ENCODE results near the gene KIF7. TPM values are rescaled to one million over a fixed set of nuclear protein-coding genes. Genes with fewer than 3 reads are reported as not detected.

The KIF7 gene
- total RNA-seq, 1 donor from 2014 or later = 2.1 TPM

DNA sequence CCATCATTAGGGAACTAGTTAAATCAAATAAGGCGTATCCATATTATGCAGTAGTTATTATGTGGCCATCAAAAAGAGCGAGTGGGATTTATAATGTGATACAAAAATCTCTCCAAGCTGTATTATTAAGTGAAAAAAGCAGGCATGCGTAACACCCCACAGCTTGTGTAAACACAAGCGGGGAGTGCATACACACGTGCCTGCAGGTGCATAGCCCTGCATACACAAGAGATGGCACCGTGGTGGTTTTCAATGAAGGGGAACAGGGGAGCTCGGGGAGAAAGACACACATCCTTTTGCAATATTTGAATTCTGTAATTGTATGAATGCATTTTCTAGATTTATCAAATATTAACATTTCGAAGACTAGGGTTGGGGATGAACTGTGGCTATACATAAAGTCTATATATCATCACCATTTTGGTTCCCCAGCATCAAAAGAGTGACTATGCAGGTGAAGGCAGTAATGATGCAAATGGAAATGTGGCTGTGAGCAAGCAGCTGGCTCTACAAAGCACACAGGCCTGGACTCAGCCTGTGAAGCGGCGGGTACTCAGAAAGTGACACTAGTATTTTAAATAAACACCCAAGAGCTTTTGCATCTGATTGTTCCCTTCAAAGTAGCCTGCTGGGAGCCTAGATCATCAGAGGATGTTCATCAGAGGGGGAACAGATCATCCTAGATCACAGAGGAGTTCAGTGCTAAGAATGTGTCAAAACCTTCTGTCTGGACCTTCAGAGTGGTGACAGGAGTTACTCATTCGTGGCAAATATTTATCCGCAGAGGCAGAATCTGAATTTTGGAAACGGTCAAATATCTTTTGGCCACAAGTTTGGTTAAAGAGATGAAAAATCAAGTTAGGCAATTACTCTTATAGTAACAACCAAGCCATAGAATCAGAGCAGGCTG is 9.4 kb upstream of the KIF7 start:
- no peak overlapping the region for H3K4me3 ChIP-seq (ENCODE audit: low read depth, low read length)
- H3K27me3 ChIP-seq (ENCODE audit: control insufficient read depth, insufficient read depth, low read length) = no peaks in the 10 kb centered on the region
- DNase-seq (ENCODE audit: low read depth) (no peak), FAIRE-seq (no peak)
- TF ChIP-seq CTCF (IDR thresholded peaks at IDR 0.05; ENCODE audit: insufficient read depth, low read length, severe bottlenecking) = no peak
- no peaks in the 10 kb centered on the region for H3K36me3 ChIP-seq (ENCODE audit: control insufficient read depth, insufficient read depth, low read length)

- Histone ChIP-seq H3K27me3 (ENCODE audit: control insufficient read depth, insufficient read depth, low read length) (no peaks in the 10 kb centered on the region), H3K4me3 (ENCODE audit: low read depth, low read length) (no peak overlapping the region), H3K36me3 (ENCODE audit: control insufficient read depth, insufficient read depth, low read length) (no peaks in the 10 kb centered on the region)
- FAIRE-seq = no peak
- DNase-seq (ENCODE audit: low read depth) = peak; percentile 47
- TF ChIP-seq CTCF (IDR thresholded peaks at IDR 0.05; ENCODE audit: insufficient read depth, low read length, severe bottlenecking) = no peak
Measured at GRCh38 chr15:89662893-89663626, 7.8 kb upstream of the KIF7 start.

- Histone ChIP-seq H3K27me3 (ENCODE audit: control insufficient read depth, insufficient read depth, low read length) (no peaks in the 10 kb centered on the region), H3K4me3 (ENCODE audit: low read depth, low read length) (no peak overlapping the region), H3K36me3 (ENCODE audit: control insufficient read depth, insufficient read depth, low read length) (no peaks in the 10 kb centered on the region)
- FAIRE-seq (no peak), DNase-seq (ENCODE audit: low read depth) (no peak)
- no peak for TF ChIP-seq CTCF (IDR thresholded peaks at IDR 0.05; ENCODE audit: insufficient read depth, low read length, severe bottlenecking)
Measured at GRCh38 chr15:89660556-89660955, 5.3 kb upstream of the KIF7 start.

- peaks cover 3% of the 10 kb centered on the region for H3K27me3 ChIP-seq (ENCODE audit: control insufficient read depth, insufficient read depth, low read length)
- no peak overlapping the region for H3K4me3 ChIP-seq (ENCODE audit: low read depth, low read length)
- FAIRE-seq (no peak), DNase-seq (ENCODE audit: low read depth) (no peak)
- TF ChIP-seq CTCF (IDR thresholded peaks at IDR 0.05; ENCODE audit: insufficient read depth, low read length, severe bottlenecking) = no peak
- no peaks in the 10 kb centered on the region for H3K36me3 ChIP-seq (ENCODE audit: control insufficient read depth, insufficient read depth, low read length)
Measured at GRCh38 chr15:89659295-89659694, 4.0 kb upstream of the KIF7 start.

- H3K4me3 ChIP-seq (ENCODE audit: low read depth, low read length) = no peak overlapping the region
- no peak for FAIRE-seq
- no peak for DNase-seq (ENCODE audit: low read depth)
- H3K36me3 ChIP-seq (ENCODE audit: control insufficient read depth, insufficient read depth, low read length) = no peaks in the 10 kb centered on the region
- peaks cover 4% of the 10 kb centered on the region for H3K27me3 ChIP-seq (ENCODE audit: control insufficient read depth, insufficient read depth, low read length)
- TF ChIP-seq CTCF (IDR thresholded peaks at IDR 0.05; ENCODE audit: insufficient read depth, low read length, severe bottlenecking) = no peak
Measured at GRCh38 chr15:89657686-89658200, 2.5 kb upstream of the KIF7 start.

Data from bronchial epithelial cell (primary cell).